Muscle of back (tissue), 13 donors: Measurements from ENCODE around the gene ZNF469. TPM values are rescaled to one million over a fixed set of nuclear protein-coding genes. Genes with fewer than 3 reads are reported as not detected.

Source experiments
- DNase-seq, 3 donors: peaks; one replicate each; pipeline versions ENCODE4 v3.0.0 to v3.0.0-alpha.2; 2013
- long read RNA-seq, 9 donors: transcript quantifications; one replicate each; lab custom pipeline, GENCODE V29; 2026
- polyA plus RNA-seq, 10 donors: library from polyadenylated mRNA; unstranded; fragments of 120-200 nt; gene quantifications; one replicate each; pipeline ENCODE4 v1.2.1, GENCODE V29; 2013; ENCODE audit not compliant: insufficient read length in 10 of 10

Gene ZNF469, protein sequence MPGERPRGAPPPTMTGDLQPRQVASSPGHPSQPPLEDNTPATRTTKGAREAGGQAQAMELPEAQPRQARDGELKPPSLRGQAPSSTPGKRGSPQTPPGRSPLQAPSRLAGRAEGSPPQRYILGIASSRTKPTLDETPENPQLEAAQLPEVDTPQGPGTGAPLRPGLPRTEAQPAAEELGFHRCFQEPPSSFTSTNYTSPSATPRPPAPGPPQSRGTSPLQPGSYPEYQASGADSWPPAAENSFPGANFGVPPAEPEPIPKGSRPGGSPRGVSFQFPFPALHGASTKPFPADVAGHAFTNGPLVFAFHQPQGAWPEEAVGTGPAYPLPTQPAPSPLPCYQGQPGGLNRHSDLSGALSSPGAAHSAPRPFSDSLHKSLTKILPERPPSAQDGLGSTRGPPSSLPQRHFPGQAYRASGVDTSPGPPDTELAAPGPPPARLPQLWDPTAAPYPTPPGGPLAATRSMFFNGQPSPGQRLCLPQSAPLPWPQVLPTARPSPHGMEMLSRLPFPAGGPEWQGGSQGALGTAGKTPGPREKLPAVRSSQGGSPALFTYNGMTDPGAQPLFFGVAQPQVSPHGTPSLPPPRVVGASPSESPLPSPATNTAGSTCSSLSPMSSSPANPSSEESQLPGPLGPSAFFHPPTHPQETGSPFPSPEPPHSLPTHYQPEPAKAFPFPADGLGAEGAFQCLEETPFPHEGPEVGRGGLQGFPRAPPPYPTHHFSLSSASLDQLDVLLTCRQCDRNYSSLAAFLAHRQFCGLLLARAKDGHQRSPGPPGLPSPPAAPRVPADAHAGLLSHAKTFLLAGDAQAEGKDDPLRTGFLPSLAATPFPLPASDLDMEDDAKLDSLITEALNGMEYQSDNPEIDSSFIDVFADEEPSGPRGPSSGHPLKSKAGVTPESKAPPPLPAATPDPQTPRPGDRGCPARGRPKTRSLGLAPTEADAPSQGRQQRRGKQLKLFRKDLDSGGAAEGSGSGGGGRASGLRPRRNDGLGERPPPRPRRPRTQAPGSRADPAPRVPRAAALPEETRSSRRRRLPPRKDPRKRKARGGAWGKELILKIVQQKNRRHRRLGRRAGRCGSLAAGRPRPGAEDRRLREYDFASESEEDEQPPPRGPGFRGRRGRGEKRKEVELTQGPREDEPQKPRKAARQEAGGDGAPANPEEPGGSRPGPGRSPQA (N-terminal part only)
- 1 to 10 TPM; 4.0 to 9.9 (median 6.2) TPM for polyA plus RNA-seq
- long read RNA-seq, donor 1, full-length matches to known transcripts = 25 of 25 reads
- long read RNA-seq, donor 1, partial matches to known transcripts = 0 of 25 reads
- long read RNA-seq, donor 1, other reads (novel, unspliced or antisense) = 0 of 25 reads
- long read RNA-seq, donor 2, full-length matches to known transcripts = 17 of 17 reads
- long read RNA-seq, donor 2, partial matches to known transcripts = 0 of 17 reads
- long read RNA-seq, donor 2, other reads (novel, unspliced or antisense) = 0 of 17 reads
- long read RNA-seq, donor 3 = 0 reads
- long read RNA-seq, donor 4, full-length matches to known transcripts = 8 of 8 reads
- long read RNA-seq, donor 4, partial matches to known transcripts = 0 of 8 reads
- long read RNA-seq, donor 4, other reads (novel, unspliced or antisense) = 0 of 8 reads
- long read RNA-seq, donor 5, full-length matches to known transcripts = 43 of 43 reads
- long read RNA-seq, donor 5, partial matches to known transcripts = 0 of 43 reads
- long read RNA-seq, donor 5, other reads (novel, unspliced or antisense) = 0 of 43 reads
- long read RNA-seq, donor 6, full-length matches to known transcripts = 32 of 32 reads
- long read RNA-seq, donor 6, partial matches to known transcripts = 0 of 32 reads
- long read RNA-seq, donor 6, other reads (novel, unspliced or antisense) = 0 of 32 reads
- long read RNA-seq, donor 7, full-length matches to known transcripts = 20 of 20 reads
- long read RNA-seq, donor 7, partial matches to known transcripts = 0 of 20 reads
- long read RNA-seq, donor 7, other reads (novel, unspliced or antisense) = 0 of 20 reads
- long read RNA-seq, donor 8, full-length matches to known transcripts = 21 of 21 reads
- long read RNA-seq, donor 8, partial matches to known transcripts = 0 of 21 reads
- long read RNA-seq, donor 8, other reads (novel, unspliced or antisense) = 0 of 21 reads
- long read RNA-seq, donor 9, full-length matches to known transcripts = 9 of 9 reads
- long read RNA-seq, donor 9, partial matches to known transcripts = 0 of 9 reads
- long read RNA-seq, donor 9, other reads (novel, unspliced or antisense) = 0 of 9 reads

DNA sequence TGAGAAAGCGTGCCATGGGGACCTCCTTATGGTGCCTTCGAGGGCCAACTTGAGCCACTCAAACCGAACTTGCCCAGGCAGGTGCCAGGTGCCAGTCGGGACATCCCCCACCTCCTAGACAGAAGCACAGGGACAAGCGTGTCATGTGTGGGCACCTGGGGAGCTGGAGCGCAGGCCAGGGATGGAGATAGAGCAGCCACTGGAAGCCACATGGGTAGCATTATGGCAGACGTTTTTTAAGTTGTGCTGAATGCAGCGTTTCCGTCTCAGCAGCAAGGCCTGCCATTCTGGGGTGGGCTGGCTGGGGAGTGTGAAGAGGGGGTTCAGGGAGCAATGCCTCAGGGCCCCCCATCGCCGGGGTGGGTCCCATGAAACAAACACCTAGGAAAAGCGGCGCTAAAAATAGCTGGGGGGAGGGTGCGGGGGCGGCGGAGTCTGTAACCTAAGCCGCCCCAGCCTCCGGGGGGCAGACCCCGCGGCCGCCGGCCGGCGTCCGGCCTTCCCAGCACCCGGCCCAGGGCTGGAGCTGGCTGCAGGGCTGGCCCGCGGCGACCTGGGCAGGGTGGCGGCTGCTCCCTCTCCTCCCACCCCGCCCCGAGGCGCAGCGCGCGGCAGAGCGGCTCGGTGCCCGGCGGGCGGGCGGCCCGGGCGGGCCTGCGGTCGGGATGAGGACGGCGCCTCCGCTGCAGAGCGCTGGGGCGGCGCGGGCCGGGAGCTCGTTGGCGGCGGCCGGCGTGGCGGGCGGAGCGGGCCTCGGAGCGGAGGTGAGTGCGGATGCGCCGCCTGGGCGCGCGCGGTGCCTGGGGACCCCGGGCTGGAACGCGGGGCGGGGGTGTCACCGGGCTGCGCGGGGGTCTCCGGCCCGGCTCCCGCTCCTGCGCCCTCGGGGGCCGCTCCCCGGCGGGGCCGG is at the start of gene ZNF469:
TSS of gene ZNF469 (plus strand) at position 469 of the 910 bp plus-strand sequence. CDS start 44,512 bp downstream, outside the sequence.
- peak in 1 of 3 donors; percentile 13 for DNase-seq

DNA sequence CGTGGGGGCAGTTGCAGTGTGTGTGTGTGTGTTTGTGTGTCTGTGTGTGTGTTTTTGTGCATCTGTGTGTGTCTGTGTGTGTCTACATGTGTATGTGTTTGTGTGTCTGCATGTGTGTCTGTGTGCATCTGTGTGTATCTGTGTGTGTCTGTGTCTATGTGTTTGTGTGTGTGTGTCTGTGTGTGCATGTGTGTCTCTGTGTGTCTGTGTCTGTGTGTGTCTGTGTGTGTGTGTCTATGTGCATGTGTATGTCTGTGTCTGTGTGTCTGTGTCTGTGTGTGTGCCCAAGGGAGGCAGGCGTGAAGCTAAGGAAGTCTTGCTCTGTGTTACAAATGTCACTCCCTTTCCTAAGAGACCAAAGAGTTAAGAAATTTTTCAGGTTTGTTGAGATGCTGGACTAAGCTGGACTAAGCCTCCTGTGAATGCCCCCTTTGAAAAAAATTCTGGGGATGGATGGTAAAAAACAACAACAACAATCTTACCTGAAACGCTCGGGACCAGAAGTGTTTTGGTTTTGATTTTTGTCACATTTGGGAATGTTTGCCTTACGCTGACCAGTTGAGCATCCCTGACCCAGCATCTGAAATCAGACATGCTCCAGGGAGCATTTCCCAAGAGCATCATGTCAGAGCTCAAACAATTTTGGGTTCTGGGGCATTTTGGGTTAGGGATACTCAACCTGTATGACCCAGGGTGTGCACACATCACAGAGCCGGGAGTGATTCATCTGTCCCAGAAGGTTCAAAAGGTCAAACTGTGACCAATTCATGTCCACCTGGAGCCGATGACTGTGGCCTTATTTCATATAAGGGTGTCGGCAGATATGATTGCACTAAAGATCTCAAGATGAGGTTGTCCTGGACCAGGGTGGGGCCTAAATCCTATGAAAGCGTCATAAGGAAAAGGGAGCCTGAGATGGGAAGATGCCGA is 48.6 kb upstream of the ZNF469 start:
- no peak for DNase-seq

DNA sequence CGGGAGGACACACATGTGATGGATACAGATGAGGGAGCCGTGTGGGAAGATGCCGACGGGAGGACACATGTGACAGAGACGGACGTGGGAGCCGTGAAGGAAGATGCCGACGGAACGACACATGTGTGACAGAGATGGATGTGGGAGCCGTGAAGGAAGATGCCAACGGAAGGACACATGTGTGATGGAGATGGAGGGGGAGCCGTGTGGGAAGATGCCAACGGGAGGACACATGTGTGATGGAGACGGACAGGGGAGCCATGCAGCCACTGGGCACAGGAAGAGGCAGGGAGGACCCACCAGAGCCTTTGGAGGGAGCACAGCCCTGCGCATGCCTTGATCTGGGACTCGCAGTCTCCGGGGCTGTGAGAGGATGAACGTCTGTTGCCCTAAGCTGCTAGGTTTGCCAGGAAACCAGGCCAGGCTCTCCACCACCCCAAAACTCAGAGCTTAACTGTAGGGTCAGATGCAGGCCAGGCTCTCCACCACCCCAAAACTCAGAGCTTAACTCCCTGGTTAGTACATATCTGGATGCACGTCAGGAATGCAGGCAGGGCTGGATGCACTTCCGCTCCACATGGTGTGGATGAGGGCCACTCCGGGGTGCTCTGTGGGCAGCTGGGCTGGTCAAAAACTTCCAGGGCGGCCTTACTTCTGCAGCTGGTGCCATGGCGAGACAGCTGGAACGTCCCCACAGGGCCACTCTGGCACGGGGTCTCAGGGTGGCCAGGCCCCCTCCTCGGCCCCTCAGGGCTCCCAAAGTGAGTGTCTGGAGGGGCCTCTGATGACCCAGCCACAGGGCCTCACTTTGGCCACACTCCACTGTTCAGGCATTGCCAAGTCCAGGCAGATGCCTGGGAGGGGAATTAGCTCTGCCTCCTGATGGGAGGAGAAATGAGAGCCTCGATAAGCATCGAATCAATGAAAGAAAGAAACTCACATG is 47.7 kb upstream of the ZNF469 start:
- peak in 1 of 3 donors; percentile 56 for DNase-seq

DNA sequence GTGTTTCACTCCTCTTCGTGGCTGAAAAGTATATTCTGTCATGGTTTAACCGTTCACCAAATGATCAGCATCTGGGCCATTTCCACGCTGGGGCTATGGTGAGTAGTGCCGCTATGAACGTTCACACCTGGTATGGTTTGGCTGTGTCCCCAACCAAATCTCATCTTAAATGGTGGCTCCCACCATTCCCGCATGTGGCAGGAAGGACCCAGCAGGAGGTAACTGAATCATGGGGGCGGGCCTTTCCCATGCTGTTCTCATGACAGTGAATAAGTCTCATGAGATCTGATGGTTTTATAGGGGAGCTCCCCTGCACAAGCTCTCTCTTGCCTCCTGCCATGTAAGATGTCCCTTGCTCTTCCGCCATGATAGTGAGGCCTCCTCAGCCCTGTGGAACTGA is 45.7 kb upstream of the ZNF469 start:
- no peak for DNase-seq

DNA sequence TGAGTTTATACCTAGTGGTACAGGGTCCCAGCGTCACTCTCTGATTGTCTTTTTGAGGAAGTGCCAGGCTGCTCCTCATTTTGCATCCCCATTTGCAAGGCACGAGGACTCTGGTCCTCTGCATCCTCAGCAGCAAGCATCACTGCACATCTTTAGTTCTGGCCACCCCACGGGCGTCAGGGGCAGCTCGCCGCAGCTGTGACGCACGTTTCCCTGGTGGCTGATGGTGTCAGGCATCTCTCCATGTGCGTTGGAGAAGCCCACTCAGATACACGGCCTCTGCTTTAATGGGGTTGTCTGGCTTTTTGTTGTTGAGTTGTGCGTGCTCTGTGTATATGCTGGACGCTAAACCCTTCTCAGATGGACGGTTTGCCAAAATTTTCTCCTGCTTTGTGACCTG is 45.2 kb upstream of the ZNF469 start:
- DNase-seq = no peak

DNA sequence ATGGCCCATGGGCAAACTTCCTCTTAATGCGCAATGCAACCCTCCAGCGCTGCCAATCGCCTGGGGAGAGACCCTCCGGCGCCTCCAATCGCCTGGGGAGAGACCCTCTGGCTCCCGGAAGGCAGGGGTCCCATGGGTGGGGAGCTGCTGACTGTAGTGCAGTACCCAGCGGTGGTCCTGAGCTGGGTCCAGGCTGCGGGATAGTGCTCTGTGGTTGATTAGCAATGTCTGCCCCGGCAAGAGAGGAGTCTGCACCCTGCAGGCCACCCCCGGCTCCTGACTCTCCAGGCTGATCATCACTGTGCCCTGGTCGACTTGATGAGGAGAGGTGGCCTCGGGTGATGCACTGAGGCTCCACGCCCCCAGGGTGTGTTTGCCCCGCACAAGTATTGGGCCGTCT is 44.6 kb upstream of the ZNF469 start:
- DNase-seq = no peak

DNA sequence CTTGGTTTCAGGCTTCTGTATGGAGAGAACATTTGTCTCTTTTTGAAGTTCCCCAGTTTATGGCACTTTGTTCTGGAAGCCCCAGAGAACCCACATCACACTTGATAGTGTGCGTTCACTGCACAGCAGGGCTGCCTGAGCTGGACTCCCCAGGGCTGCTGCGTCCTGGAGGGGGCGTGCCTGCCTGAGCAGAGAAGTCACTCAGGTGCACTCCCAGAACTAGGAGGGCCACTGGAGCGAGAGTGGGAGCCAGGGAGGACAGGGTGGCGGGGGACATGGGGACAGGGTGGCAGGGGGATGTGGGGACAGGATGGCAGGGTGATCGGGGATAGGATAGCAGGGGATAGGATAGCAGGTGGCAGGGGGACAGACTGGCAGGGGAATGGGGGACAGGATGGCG is 43.9 kb upstream of the ZNF469 start:
- DNase-seq = no peak

DNA sequence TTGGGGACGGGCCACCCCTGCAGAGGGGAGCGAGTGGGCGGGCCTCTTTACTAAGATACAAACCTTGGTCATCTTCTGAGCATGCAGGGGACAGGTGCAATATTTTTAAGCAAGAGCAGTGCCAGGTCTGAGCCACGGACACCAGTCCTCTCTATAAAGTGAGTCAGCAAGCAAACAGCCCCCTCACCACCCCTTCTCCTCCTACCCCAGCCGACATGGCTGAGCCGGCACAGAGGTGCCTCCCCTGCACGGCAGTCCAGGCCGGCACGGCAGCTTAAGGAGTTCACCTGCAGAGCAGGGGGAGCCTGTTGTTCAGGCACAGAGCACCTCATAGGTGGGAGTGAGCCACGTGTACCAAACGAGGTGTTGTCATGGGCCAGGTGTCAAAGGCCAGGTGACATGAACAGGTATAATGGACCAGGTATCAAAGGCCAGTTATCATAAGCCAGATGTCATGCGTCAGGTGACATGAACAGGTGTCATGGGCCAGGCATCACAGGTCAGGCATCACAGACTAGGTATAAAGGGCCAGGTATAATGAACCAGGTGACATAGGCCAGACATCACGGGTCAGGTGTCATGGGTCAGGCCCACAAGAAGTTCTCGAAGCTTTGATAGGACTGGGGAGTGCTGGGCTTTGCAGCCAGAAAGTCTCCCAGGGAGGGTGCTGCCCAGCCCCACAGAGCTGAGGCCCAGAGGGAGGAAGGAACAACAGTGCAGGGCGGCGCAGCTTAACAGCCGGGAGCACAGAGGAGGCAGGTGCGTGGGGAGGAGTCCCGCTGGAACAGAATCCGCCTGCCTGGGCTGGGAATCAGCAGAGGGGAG is 42.6 kb upstream of the ZNF469 start:
- no peak for DNase-seq

DNA sequence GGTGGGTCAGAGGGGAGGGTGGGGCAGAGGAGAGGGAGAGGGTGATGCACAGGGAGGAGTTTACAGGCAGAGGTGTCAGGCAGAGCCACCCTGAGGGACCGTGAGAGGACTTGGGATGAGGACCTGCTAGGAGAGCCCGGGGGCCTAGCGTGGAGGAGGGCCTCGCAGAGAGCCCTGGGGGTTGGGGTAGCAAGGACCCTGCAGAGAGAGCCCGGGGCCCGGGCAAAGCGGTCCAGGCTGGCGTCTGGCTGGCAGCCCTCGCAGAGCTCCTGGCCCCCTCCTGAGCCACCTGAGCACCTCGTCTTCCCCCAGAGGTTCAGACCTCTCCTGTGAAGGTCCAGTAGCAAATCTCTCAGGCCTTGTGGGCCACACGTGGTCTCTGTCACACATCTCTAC is 42.0 kb upstream of the ZNF469 start:
- no peak for DNase-seq

DNA sequence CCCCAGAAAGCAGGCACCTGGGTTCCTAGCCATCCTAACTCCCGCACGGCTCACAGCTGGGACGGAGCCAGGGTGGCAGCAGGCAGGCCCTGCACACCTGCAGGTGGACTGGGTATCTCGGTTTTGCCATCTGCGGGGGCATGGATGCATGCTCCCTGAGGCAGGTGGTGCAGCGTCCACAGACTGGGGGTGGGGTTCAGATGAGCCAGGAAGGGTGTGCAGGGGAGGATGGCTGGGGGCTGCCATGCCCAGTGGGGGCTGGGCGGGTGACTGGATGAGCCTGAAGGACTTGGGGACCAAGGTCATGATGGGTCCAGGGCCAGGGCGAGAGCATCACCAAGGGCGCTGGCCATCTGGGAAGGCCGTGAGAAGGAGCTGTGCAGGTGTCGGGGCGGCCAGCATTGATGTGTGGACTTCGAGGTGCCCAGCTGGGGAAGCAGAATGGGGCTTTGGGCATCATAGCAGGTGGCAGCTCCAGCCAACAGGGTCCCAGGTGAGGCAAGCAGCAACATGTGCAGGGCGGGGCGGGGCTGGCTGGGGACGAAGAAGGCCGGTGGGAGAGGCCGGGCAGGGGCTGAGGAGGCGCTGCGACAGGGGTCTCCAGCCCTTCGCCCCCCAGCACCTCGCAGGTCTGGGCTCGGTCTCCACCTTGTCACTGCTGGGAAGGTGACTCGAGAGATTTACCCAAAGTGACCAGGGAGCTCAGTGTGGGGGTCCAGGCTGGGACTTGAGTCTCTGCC is 41.0 kb upstream of the ZNF469 start:
- DNase-seq = no peak

DNA sequence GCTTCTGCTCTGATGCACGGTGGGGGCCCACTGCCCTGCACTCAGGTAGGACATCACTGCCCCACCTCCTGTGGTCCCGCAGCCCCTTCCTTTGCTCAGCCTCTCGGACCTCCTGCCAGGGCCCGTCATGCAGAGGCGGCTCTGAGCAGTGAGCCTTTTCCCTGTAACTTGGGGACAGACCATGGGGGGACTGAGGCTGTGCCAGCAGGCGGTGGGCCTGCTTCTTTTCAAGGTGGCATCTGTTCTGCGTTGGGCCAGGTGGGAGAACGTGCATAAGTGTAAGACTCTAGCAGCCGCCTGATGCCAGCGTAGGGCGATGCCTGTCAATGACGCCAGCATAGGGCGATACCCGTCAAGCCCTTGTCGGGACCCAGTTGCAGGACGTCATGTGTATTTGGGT is 40.3 kb upstream of the ZNF469 start:
- no peak for DNase-seq

DNA sequence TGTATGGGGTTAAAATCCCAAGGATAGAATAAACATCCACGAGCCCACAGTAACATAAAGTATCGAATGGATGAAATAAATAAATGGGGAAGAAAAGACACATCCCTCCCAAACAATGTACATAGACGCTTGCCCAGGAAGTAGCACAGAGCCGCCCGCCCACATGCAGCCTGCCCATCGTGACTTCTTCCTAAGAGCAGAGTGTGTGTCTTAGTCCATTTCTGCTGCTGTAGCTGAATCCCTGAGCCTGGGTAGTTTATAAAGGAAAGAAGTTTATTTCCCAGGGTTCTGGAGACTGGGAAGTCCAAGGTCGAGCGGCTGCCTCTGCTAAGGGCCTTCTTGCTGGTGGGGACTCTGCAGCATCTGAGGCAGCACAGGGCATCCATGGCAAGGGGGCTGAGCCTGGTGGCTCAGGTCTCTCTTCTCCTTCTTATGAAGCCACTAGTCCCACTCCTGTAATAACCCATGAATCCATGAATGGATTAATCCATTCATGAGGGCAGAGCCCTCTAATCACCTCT is 39.4 kb upstream of the ZNF469 start:
- DNase-seq = no peak

DNA sequence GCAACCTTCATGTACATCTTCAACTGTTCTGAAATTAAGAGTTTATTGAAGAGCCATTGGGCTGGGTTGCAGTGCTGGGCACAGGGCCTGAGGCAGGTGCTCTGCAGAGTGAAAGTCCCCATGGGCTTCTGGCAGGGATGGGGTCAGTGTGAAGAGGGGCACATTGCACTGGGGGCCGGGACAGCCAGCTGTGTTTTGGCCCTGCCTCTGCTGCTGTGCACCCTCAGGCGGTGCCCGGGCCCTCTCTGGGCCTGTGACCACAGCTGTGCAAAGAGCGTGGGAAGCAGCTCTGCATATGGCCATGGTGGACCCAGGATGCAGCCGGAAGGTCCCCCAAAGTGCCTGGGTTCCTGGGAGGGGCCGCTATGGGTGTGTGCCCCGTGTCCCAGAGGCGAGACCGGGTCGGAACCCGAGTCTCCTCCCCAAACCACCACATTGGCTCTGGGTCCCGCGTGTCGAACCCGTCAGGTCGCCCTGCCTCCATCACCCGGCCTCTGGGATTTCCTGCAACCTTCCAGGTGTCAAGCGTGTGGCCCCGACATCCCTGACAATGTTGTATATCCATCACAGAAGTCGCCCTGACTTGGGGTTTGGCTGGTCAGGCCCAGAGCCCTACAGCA is 38.2 kb upstream of the ZNF469 start:
- no peak for DNase-seq
